Sigmoid colon (tissue), 7 donors: ENCODE measurements around the gene SUCLG1. TPM values are rescaled to one million over a fixed set of nuclear protein-coding genes. Genes with fewer than 3 reads are reported as not detected.
A peak's percentile ranks its signal among the peaks of the same experiment; 100 is the strongest.

ENCODE experiments used
- DNase-seq: peaks from one replicate; pipeline ENCODE4 v3.0.0-alpha.2; 2019
- H3K27ac ChIP-seq, 4 donors: fragments of 200-600 bp; sonication (generic); one replicate each; pipeline ENCODE4 v1.5.1; 2016 to 2019; ENCODE audit warnings: mild to moderate bottlenecking in 1 of 4
- H3K27me3 ChIP-seq, 3 donors: fragments of 200-600 bp; sonication (generic); one replicate each; pipeline ENCODE4 v1.5.1; 2019; ENCODE audit warnings: mild to moderate bottlenecking in 1 of 3
- H3K36me3 ChIP-seq, 4 donors: fragments of 200-600 bp; sonication (generic); one replicate each; pipeline ENCODE4 v1.5.1; 2016 to 2019
- H3K4me1 ChIP-seq, 4 donors: fragments of 200-600 bp; sonication (generic); one replicate each; pipeline ENCODE4 v1.5.1; 2017 to 2019
- H3K4me3 ChIP-seq, 4 donors: fragments of 200-600 bp; sonication (generic); one replicate each; pipeline ENCODE4 v1.5.1; 2017 to 2019; ENCODE audit warnings: mild to moderate bottlenecking in 2 of 4, moderate library complexity in 1 of 4
- H3K9me3 ChIP-seq, 4 donors: fragments of 200-600 bp in 3 of 4; sonication (generic) in 3 of 4; one replicate each; pipeline versions ENCODE4 v1.5.1 to v1.6.1; 2013 to 2019
- EP300 ChIP-seq, 4 donors: sonication (generic); formaldehyde crosslinking; IDR thresholded peaks; one replicate each; pipeline ENCODE4 v1.6.1; 2017; ENCODE audit warnings: antibody characterized with exemption in 4 of 4
- POLR2A ChIP-seq, 2 donors: fragments of 450-650 bp; IDR thresholded peaks; one replicate each; pipeline ENCODE4 v1.6.1; 2016; ENCODE audit warnings: antibody characterized with exemption in 2 of 2, mild to moderate bottlenecking in 2 of 2, moderate library complexity in 2 of 2
- POLR2AphosphoS5 ChIP-seq, 4 donors: sonication (generic); formaldehyde crosslinking; IDR thresholded peaks; one replicate each; pipeline ENCODE4 v1.6.1; 2017; ENCODE audit warnings: antibody characterized with exemption in 4 of 4
- WGBS, 2 donors: extraction: QIAGEN DNeasy Blood & Tissue Kit; methylation state at CpG; one replicate each; pipeline ENCODE4 v1.1.7; 2013; 5-methylcytosine and 5-hydroxymethylcytosine counted together
- intact Hi-C: fragments of 100-400 bp; cut with DNase I; formaldehyde crosslinking; loops from one replicate; pipeline ENCODE4 v1.15.1; 2023
- polyA plus RNA-seq, 3 donors: library from polyadenylated mRNA; stranded (reverse); fragments of 200-250 nt; gene quantifications; one replicate each; pipeline ENCODE4 v1.2.3, GENCODE V29; 2013
- total RNA-seq, 4 donors: library from RNA; depleted of rRNA; stranded (reverse); fragments of >200 nt; gene quantifications; one replicate each; pipeline ENCODE4 v1.1.0, GENCODE V29; 2016
- TF ChIP-seq, protein P1 (sequence below), 4 experiments: fragments of 450-650 bp in 3 of 4; fragments of 200-600 bp in 1 of 4; IDR thresholded peaks; one replicate each; pipeline ENCODE4 v1.5.1; 2016 to 2019; ENCODE audit warnings: antibody characterized with exemption in 4 of 4, mild to moderate bottlenecking in 3 of 4, moderate library complexity in 2 of 4
- donor health status: healthy with polysubstance abuse.
- donor health status: Bipolar disorder and iron deficiency.
- donor health status: healthy.

SUCLG1 gene
- total and polyA plus RNA-seq, 7 donors, result 75.6 to 423 (median 125) TPM

DNA sequence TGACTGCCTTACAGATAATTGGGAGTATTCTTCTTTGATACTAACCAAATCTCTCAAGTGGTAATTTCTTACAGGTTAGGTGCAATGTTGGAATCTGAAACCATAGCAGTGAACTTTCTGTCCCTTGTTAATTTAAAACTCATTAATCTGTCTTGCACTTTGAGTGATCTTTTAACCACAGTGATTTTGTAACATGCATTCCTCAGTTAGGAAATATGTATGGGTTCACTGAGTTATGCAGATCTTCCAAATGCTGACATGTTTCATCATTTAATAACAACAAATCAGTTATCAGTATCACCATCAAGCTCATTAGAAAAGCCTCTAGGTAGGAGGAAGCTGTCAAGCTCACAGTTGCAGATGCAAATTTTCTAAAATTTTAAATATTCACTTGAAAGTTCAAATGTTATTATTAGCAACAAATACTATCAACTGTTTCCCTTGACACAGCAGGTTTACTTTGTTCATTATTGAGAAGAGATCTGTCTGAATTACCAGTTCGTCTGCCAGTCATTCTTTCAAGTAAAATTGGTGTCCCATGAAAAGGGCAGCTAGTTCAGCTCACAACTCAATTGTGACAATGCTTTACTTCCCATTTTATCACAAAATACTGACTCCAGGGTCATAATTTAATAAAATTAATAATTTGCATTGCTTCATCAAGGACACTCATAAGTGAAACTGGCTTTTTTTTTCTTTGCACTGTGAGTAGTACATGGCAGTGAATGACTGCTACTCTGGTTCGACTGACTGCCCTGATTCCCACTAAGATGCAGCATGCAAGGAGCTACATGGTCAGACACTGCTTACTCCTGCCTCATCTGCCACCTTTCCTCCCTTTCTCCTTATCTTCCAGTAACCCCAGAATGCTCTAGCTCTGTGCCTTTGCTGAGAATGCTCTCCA is 31.6 kb downstream of the SUCLG1 start:
- intact Hi-C loops, result no loop called here
- Histone ChIP-seq H3K4me1 (peaks cover 0 to 5% (median 0%) of the 10 kb centered on the region in 4 donors), H3K27me3 (no peaks in the 10 kb centered on the region), H3K4me3 (no peak overlapping the region), H3K9me3 (no peaks in the 10 kb centered on the region), H3K27ac (no peak overlapping the region), H3K36me3 (peaks cover 10 to 84% (median 32%) of the 10 kb centered on the region in 4 donors)
- 55 to 83% methylated on average over 2 of the region's 2 CpGs for WGBS, 2 donors
- DNase-seq, result no peak
- no peak for TF ChIP-seq EP300 (IDR thresholded peaks at IDR 0.05)
- TF ChIP-seq, protein P1, sequence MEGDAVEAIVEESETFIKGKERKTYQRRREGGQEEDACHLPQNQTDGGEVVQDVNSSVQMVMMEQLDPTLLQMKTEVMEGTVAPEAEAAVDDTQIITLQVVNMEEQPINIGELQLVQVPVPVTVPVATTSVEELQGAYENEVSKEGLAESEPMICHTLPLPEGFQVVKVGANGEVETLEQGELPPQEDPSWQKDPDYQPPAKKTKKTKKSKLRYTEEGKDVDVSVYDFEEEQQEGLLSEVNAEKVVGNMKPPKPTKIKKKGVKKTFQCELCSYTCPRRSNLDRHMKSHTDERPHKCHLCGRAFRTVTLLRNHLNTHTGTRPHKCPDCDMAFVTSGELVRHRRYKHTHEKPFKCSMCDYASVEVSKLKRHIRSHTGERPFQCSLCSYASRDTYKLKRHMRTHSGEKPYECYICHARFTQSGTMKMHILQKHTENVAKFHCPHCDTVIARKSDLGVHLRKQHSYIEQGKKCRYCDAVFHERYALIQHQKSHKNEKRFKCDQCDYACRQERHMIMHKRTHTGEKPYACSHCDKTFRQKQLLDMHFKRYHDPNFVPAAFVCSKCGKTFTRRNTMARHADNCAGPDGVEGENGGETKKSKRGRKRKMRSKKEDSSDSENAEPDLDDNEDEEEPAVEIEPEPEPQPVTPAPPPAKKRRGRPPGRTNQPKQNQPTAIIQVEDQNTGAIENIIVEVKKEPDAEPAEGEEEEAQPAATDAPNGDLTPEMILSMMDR (IDR thresholded peaks at IDR 0.05), result no peak
- TF ChIP-seq POLR2AphosphoS5 (IDR thresholded peaks at IDR 0.05), result no peak
- TF ChIP-seq POLR2A (IDR thresholded peaks at IDR 0.05), result no peak

DNA sequence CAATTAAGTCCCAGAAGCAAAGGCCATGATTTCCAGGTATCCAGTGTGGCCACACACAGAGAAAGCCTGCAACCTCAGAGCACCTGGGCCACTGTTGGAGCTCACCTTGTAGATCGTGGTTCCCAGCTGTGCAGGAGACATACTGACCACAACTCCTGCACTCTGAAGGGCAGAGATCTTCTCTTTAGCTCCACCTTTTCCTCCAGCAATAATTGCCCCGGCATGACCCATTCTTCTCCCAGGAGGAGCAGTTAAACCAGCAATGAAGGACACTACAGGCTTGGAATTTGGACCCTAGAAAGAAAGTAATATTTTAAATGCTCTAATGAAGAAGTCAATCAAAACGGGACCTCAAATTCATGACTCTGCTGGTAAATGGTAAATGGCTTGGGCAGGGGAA is 33.8 kb downstream of the SUCLG1 start:
- intact Hi-C loops, result no loop called here
- Histone ChIP-seq H3K4me1 (peaks cover 0 to 5% (median 0%) of the 10 kb centered on the region in 4 donors), H3K4me3 (no peak overlapping the region), H3K36me3 (peaks cover 10 to 66% (median 23%) of the 10 kb centered on the region in 4 donors), H3K27ac (no peak overlapping the region), H3K9me3 (no peaks in the 10 kb centered on the region), H3K27me3 (no peaks in the 10 kb centered on the region)
- WGBS, 2 donors, result 34 to 73% methylated on average over 3 of the region's 3 CpGs
- DNase-seq, result no peak
- TF ChIP-seq, protein P1 (IDR thresholded peaks at IDR 0.05), result no peak
- TF ChIP-seq EP300 (IDR thresholded peaks at IDR 0.05) (no peak), POLR2A (IDR thresholded peaks at IDR 0.05) (no peak), POLR2AphosphoS5 (IDR thresholded peaks at IDR 0.05) (no peak)

DNA sequence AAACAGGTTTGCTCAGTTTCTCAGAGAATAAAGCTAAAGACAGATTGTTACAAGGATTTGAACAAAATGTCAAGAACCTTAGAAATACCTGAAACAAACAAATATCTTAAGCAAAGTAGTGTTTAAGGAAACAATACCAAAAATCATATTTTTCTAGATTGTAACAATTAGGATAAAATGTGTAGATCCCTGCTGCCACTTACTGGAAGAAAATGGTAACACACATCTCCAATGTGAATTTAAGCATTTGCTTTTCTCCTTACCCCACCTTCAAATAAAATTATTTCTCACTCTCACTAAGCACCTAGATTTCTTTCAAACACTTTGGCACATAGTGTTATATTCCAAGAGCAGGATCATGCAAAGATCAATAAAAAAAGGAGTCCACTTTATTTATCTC is 34.9 kb downstream of the SUCLG1 start:
- Histone ChIP-seq H3K9me3 (no peaks in the 10 kb centered on the region), H3K4me3 (no peak overlapping the region), H3K36me3 (peaks cover 4 to 54% (median 16%) of the 10 kb centered on the region in 4 donors), H3K27me3 (no peaks in the 10 kb centered on the region), H3K27ac (no peak overlapping the region), H3K4me1 (peaks cover 0 to 5% (median 0%) of the 10 kb centered on the region in 4 donors)
- intact Hi-C loops, result no loop called here
- TF ChIP-seq POLR2AphosphoS5 (IDR thresholded peaks at IDR 0.05) (no peak), EP300 (IDR thresholded peaks at IDR 0.05) (no peak), POLR2A (IDR thresholded peaks at IDR 0.05) (no peak)
- TF ChIP-seq, protein P1 (IDR thresholded peaks at IDR 0.05), result peak in 2 of 4 experiments; percentile 7 to 22
- DNase-seq, result no peak

DNA sequence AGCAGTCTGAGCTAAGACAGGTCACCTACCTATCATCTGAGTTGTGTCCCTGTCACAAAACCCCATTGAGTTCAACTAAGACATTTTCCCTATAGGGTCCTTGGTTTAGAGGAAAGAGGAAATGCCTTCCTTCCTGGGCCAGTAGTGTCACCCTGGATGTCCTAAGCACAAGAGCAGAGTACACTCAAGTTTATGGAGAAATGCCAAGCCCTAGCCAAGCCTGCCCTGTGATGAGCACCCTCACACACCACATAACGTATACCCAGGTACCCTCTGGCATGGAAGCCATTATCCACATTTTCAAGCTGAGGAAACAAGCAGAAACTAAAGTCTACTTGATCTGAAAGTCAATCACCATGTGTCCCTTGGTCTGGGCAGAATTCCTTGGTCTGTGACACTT is 37.3 kb downstream of the SUCLG1 start:
- TF ChIP-seq, protein P1 (IDR thresholded peaks at IDR 0.05), result no peak
- TF ChIP-seq POLR2AphosphoS5 (IDR thresholded peaks at IDR 0.05), result peak in 1 of 4 donors; percentile 9
- H3K4me3 ChIP-seq, result no peak overlapping the region
- intact Hi-C loops, result no loop called here
- DNase-seq, result no peak
- no peaks in the 10 kb centered on the region for H3K9me3 ChIP-seq
- no peaks in the 10 kb centered on the region for H3K27me3 ChIP-seq
- 81 to 90% methylated on average over 1 of the region's 1 CpG for WGBS, 2 donors
- no peaks in the 10 kb centered on the region for H3K4me1 ChIP-seq
- H3K27ac ChIP-seq, result no peak overlapping the region
- peaks cover 0 to 40% (median 6%) of the 10 kb centered on the region in 4 donors for H3K36me3 ChIP-seq
